ENCODE data around the gene SYMPK.
A peak's percentile ranks its signal among the peaks of the same experiment; 100 is the strongest.

SYMPK gene

DNA sequence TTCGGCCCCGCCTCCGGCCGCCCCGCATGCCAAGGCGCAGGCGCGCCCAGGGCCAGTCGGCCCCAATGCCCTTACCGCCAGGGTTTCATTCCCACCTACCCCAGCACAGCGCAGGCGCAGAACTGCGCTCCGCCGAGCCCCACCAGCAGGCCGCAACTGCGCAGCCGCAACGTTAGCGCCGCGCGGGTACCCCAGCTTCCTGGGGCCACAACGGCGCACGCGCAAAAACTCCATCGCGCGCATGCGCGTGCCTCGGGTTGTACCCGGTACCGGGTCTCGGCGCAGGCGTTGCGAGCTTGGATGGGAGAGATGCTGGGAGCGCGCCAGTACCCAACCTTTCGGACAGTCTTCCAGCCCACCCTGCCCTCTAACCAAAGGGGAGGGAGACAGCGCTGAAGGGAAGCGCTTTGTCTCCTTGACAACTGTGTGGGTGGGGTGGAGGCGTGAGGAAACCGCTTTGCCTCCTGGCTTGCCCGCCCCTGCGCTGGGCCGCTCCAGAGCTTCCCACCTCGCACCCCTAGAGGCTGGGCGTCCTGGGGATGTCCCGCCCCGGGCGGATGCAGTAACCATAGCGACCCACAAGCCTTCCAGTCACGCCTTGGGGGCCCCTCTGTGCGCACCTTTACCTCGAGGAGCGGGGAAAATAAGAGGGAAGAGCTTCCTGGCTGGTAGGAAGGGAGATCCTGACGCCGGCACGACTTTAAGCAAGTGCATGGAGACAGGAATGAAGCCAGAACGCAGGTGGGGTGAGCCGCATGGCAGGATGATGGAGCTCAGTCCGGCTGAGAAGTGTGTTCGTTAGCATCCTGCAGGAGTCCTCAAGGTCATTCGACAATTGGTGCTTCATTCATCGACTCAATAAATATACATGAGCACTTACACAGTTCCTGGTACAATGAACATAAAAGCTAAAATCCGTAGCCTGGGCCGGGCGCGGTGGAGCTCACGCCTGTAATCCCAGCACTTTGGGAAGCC is 40.0 kb upstream of the SYMPK start:
- no peaks in the 10 kb centered on the region for H3K9me3 ChIP-seq (ENCODE audit: control insufficient read depth, insufficient read depth, low read depth, low read length)
- peaks cover 20 to 29% of the 10 kb centered on the region in 2 experiments; a peak in 2 of 3 replicates for H3K36me3 ChIP-seq (ENCODE audit: control insufficient read depth in 2 of 2, insufficient read depth in 1 of 2, low read length in 2 of 2)
- peaks cover 9% of the 10 kb centered on the region; the same call in 1 of the 2 replicates for H3K4me1 ChIP-seq (ENCODE audit: control insufficient read depth, insufficient read depth, low read length)
- peak overlapping the region; percentile 63 for H3K27ac ChIP-seq (ENCODE audit: extremely low read depth, low read depth, low read length)
- CTCF ChIA-PET, result interaction anchor here (0.6 to 3.4 kb wide), 17 partner anchors 9 to 714 kb away, joined by 3 to 25 read pairs (median 4); partner anchors contain the start of genes FOXA3, IRF2BP1 and SIX5
- POLR2A ChIA-PET, result interaction anchor here (0.5 to 3.4 kb wide), 24 partner anchors 8 to 811 kb away, joined by 3 to 46 read pairs (median 4); partner anchors contain the start of genes CCDC61, FBXO46, FOXA3 and IRF2BP1
- H3K4me3 ChIP-seq (ENCODE audit: low read depth, low read length), result peak overlapping the region; percentile 75
- TF ChIP-seq ZNF114 (tag by site-specific recombination; IDR thresholded peaks at IDR 0.05), result no peak
- no peak; the same call in 1 of the 2 replicates for TF ChIP-seq ZNF2 (tag by site-specific recombination; IDR thresholded peaks at IDR 0.05)
- TF ChIP-seq, protein P1, sequence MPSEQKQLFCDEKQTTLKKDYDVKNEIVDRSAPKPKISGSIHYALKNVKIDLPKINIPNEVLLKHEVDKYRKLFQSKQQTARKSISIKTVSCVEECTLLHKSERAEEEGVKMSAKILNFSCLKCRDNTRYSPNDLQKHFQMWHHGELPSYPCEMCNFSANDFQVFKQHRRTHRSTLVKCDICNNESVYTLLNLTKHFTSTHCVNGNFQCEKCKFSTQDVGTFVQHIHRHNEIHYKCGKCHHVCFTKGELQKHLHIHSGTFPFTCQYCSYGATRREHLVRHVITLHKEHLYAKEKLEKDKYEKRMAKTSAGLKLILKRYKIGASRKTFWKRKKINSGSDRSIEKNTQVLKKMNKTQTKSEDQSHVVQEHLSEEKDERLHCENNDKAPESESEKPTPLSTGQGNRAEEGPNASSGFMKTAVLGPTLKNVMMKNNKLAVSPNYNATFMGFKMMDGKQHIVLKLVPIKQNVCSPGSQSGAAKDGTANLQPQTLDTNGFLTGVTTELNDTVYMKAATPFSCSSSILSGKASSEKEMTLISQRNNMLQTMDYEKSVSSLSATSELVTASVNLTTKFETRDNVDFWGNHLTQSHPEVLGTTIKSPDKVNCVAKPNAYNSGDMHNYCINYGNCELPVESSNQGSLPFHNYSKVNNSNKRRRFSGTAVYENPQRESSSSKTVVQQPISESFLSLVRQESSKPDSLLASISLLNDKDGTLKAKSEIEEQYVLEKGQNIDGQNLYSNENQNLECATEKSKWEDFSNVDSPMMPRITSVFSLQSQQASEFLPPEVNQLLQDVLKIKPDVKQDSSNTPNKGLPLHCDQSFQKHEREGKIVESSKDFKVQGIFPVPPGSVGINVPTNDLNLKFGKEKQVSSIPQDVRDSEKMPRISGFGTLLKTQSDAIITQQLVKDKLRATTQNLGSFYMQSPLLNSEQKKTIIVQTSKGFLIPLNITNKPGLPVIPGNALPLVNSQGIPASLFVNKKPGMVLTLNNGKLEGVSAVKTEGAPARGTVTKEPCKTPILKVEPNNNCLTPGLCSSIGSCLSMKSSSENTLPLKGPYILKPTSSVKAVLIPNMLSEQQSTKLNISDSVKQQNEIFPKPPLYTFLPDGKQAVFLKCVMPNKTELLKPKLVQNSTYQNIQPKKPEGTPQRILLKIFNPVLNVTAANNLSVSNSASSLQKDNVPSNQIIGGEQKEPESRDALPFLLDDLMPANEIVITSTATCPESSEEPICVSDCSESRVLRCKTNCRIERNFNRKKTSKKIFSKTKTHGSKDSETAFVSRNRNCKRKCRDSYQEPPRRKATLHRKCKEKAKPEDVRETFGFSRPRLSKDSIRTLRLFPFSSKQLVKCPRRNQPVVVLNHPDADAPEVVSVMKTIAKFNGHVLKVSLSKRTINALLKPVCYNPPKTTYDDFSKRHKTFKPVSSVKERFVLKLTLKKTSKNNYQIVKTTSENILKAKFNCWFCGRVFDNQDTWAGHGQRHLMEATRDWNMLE (tag by site-specific recombination; conservative IDR thresholded peaks at IDR 0.05; ENCODE audit: low read depth), result no peak
- TF ChIP-seq SP3 (tag by site-specific recombination; IDR thresholded peaks at IDR 0.05), result peak; percentile 77
- TF ChIP-seq GLIS2 (tag by site-specific recombination; IDR thresholded peaks at IDR 0.05), result peak; percentile 81
- no peak for TF ChIP-seq ZNF433 (tag by site-specific recombination; IDR thresholded peaks at IDR 0.05; ENCODE audit: low read depth)
- TF ChIP-seq, protein P2, sequence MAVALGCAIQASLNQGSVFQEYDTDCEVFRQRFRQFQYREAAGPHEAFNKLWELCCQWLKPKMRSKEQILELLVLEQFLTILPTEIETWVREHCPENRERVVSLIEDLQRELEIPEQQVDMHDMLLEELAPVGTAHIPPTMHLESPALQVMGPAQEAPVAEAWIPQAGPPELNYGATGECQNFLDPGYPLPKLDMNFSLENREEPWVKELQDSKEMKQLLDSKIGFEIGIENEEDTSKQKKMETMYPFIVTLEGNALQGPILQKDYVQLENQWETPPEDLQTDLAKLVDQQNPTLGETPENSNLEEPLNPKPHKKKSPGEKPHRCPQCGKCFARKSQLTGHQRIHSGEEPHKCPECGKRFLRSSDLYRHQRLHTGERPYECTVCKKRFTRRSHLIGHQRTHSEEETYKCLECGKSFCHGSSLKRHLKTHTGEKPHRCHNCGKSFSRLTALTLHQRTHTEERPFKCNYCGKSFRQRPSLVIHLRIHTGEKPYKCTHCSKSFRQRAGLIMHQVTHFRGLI (tag by site-specific recombination; IDR thresholded peaks at IDR 0.05), result peak; percentile 85; the same call in 1 of the 2 replicates
- TF ChIP-seq, protein P3, sequence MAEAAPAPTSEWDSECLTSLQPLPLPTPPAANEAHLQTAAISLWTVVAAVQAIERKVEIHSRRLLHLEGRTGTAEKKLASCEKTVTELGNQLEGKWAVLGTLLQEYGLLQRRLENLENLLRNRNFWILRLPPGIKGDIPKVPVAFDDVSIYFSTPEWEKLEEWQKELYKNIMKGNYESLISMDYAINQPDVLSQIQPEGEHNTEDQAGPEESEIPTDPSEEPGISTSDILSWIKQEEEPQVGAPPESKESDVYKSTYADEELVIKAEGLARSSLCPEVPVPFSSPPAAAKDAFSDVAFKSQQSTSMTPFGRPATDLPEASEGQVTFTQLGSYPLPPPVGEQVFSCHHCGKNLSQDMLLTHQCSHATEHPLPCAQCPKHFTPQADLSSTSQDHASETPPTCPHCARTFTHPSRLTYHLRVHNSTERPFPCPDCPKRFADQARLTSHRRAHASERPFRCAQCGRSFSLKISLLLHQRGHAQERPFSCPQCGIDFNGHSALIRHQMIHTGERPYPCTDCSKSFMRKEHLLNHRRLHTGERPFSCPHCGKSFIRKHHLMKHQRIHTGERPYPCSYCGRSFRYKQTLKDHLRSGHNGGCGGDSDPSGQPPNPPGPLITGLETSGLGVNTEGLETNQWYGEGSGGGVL (tag by site-specific recombination; IDR thresholded peaks at IDR 0.05), result peak; percentile 65
- TF ChIP-seq REPIN1 (tag by site-specific recombination; IDR thresholded peaks at IDR 0.05; ENCODE audit: low read depth), result no peak
- TF ChIP-seq ZFHX2 (tag by site-specific recombination; conservative IDR thresholded peaks at IDR 0.05), result peak; percentile 96
- TF ChIP-seq, protein P4, sequence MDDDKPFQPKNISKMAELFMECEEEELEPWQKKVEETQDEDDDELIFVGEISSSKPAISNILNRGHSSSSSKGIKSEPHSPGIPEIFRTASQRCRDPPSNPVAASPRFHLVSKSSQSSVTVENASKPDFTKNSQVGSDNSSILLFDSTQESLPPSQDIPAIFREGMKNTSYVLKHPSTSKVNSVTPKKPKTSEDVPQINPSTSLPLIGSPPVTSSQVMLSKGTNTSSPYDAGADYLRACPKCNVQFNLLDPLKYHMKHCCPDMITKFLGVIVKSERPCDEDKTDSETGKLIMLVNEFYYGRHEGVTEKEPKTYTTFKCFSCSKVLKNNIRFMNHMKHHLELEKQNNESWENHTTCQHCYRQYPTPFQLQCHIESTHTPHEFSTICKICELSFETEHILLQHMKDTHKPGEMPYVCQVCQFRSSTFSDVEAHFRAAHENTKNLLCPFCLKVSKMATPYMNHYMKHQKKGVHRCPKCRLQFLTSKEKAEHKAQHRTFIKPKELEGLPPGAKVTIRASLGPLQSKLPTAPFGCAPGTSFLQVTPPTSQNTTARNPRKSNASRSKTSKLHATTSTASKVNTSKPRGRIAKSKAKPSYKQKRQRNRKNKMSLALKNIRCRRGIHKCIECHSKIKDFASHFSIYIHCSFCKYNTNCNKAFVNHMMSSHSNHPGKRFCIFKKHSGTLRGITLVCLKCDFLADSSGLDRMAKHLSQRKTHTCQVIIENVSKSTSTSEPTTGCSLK (tag by site-specific recombination; IDR thresholded peaks at IDR 0.05), result no peak
- no peak for TF ChIP-seq SETDB1 (IDR thresholded peaks at IDR 0.05; ENCODE audit: insufficient read length, low read length)
- no peak for TF ChIP-seq ZNF747 (tag by site-specific recombination; IDR thresholded peaks at IDR 0.05)
- TF ChIP-seq ZNF423 (tag by site-specific recombination; IDR thresholded peaks at IDR 0.05), result no peak
- TF ChIP-seq ZNF585B (tag by site-specific recombination; IDR thresholded peaks at IDR 0.05), result no peak
- TF ChIP-seq, protein P5, sequence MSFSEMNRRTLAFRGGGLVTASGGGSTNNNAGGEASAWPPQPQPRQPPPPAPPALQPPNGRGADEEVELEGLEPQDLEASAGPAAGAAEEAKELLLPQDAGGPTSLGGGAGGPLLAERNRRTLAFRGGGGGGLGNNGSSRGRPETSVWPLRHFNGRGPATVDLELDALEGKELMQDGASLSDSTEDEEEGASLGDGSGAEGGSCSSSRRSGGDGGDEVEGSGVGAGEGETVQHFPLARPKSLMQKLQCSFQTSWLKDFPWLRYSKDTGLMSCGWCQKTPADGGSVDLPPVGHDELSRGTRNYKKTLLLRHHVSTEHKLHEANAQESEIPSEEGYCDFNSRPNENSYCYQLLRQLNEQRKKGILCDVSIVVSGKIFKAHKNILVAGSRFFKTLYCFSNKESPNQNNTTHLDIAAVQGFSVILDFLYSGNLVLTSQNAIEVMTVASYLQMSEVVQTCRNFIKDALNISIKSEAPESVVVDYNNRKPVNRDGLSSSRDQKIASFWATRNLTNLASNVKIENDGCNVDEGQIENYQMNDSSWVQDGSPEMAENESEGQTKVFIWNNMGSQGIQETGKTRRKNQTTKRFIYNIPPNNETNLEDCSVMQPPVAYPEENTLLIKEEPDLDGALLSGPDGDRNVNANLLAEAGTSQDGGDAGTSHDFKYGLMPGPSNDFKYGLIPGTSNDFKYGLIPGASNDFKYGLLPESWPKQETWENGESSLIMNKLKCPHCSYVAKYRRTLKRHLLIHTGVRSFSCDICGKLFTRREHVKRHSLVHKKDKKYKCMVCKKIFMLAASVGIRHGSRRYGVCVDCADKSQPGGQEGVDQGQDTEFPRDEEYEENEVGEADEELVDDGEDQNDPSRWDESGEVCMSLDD (tag by site-specific recombination; IDR thresholded peaks at IDR 0.05), result peak; percentile 60; the same call in 1 of the 2 replicates
- TF ChIP-seq OVOL3 (tag by site-specific recombination; IDR thresholded peaks at IDR 0.05), result peak; percentile 30; the same call in 1 of the 2 replicates
- no peak for TF ChIP-seq ZNF701 (tag by site-specific recombination; IDR thresholded peaks at IDR 0.05)
- no peak for TF ChIP-seq ZNF10 (tag by site-specific recombination; IDR thresholded peaks at IDR 0.05)
- TF ChIP-seq ZBTB17 (tag by site-specific recombination; IDR thresholded peaks at IDR 0.05), result 0 out of 2 replicates have a peak, but pooled peaks have one; percentile 12
- no peak for TF ChIP-seq ZNF776 (tag by site-specific recombination; IDR thresholded peaks at IDR 0.05; ENCODE audit: borderline replicate concordance)
- TF ChIP-seq MZF1 (tag by site-specific recombination; IDR thresholded peaks at IDR 0.05; ENCODE audit: borderline replicate concordance), result no peak
- TF ChIP-seq ZNF621 (tag by site-specific recombination; IDR thresholded peaks at IDR 0.05), result no peak

Data from HEK293 (cell line).